OCI-M1 (cell line): Measurements from ENCODE around the gene CXCR3.
"Not testable (repeated sequence)": the region's sequence is repeated elsewhere in the genome, so short reads cannot be mapped to it uniquely, and the experiment has no call there.

Experiments
- DNase-seq: peaks from one replicate; lab custom pipeline; 2025; lab: John Stamatoyannopoulos, UW

CXCR3 gene

GRCh38 chrX:71609095-71609750, 9.1 kb downstream of the CXCR3 start:
- no peak for DNase-seq

GRCh38 chrX:71607488-71607887, 10.8 kb downstream of the CXCR3 start:
- DNase-seq: no peak

- DNase-seq: no peak
Measured at GRCh38 chrX:71606536-71607216, 11.6 kb downstream of the CXCR3 start.

- DNase-seq: no peak
Measured at GRCh38 chrX:71604796-71605568, 13.3 kb downstream of the CXCR3 start.

- DNase-seq: no peak
Measured at GRCh38 chrX:71604141-71604540, 14.2 kb downstream of the CXCR3 start.

GRCh38 chrX:71603618-71604017, 14.7 kb downstream of the CXCR3 start:
- DNase-seq: no peak

GRCh38 chrX:71599965-71600364, 18.3 kb downstream of the CXCR3 start:
- no peak for DNase-seq

- DNase-seq: not testable (repeated sequence)
Measured at GRCh38 chrX:71593210-71593609, 25.1 kb downstream of the CXCR3 start.

GRCh38 chrX:71586929-71587328, 31.4 kb downstream of the CXCR3 start:
- DNase-seq: no peak

GRCh38 chrX:71581210-71581609, 37.1 kb downstream of the CXCR3 start:
- DNase-seq: no peak

GRCh38 chrX:71579990-71580380, 38.3 kb downstream of the CXCR3 start:
- DNase-seq: no peak

GRCh38 chrX:71579136-71579989, 38.9 kb downstream of the CXCR3 start:
- no peak for DNase-seq

- DNase-seq: no peak
Measured at GRCh38 chrX:71578253-71579135, 39.8 kb downstream of the CXCR3 start, which contains the start of gene GCNA. TSS of gene GCNA (plus strand) at chrX:71578437. CDS start at chrX:71580822, 2,385 bp downstream.

- DNase-seq: no peak
Measured at GRCh38 chrX:71577682-71578081, 40.6 kb downstream of the CXCR3 start.

GRCh38 chrX:71573590-71573989, 44.7 kb downstream of the CXCR3 start:
- no peak for DNase-seq

GRCh38 chrX:71571390-71571789, 46.9 kb downstream of the CXCR3 start:
- DNase-seq: not testable (repeated sequence)
